IPS-20b (cell line): ENCODE measurements around the gene ST3GAL3.

ENCODE experiments used
- H3K27ac ChIP-seq: one replicate; pipeline ENCODE4 v1.5.1; 2013; ENCODE audit warnings: low read length
- H3K27me3 ChIP-seq: 2 replicates; pipeline ENCODE4 v1.6.1; 2013; ENCODE audit warnings: mild to moderate bottlenecking, low read length, inconsistent platforms; ENCODE audit not compliant: insufficient read depth
- H3K36me3 ChIP-seq: 2 replicates; pipeline ENCODE4 v1.6.1; 2013; ENCODE audit warnings: low read depth, mild to moderate bottlenecking, inconsistent platforms, low read length, moderate library complexity; ENCODE audit not compliant: insufficient read depth
- H3K4me1 ChIP-seq: 2 replicates; pipeline ENCODE4 v1.6.1; 2013; ENCODE audit warnings: mild to moderate bottlenecking, control low read depth, inconsistent platforms, low read length, moderate library complexity; ENCODE audit not compliant: insufficient read depth
- H3K4me3 ChIP-seq: 2 replicates; pipeline ENCODE4 v1.5.1; 2013; ENCODE audit warnings: mild to moderate bottlenecking, low read length, inconsistent platforms
- H3K9ac ChIP-seq: 2 replicates; pipeline ENCODE4 v1.6.1; 2013; ENCODE audit warnings: low read depth, mild to moderate bottlenecking, inconsistent platforms, low read length, moderate library complexity
- H3K9me3 ChIP-seq: 2 replicates; pipeline ENCODE4 v1.6.1; 2013; ENCODE audit warnings: mild to moderate bottlenecking, low read depth, low read length, inconsistent platforms; ENCODE audit not compliant: insufficient read depth

The ST3GAL3 gene

GRCh38 chr1:43878440-43878839 is 171.1 kb downstream of the ST3GAL3 start:
- Histone ChIP-seq H3K36me3 (no peaks in the 10 kb centered on the region), H3K9ac (no peak overlapping the region), H3K4me1 (no peaks in the 10 kb centered on the region), H3K9me3 (no peaks in the 10 kb centered on the region), H3K4me3 (no peak overlapping the region), H3K27me3 (no peaks in the 10 kb centered on the region), H3K27ac (no peak overlapping the region)

GRCh38 chr1:43878854-43879253 is 171.5 kb downstream of the ST3GAL3 start:
- no peaks in the 10 kb centered on the region for H3K36me3 ChIP-seq
- no peak overlapping the region for H3K9ac ChIP-seq
- no peaks in the 10 kb centered on the region for H3K27me3 ChIP-seq
- H3K27ac ChIP-seq = no peak overlapping the region
- H3K4me3 ChIP-seq = no peak overlapping the region
- H3K4me1 ChIP-seq = no peaks in the 10 kb centered on the region
- no peaks in the 10 kb centered on the region for H3K9me3 ChIP-seq

GRCh38 chr1:43879414-43879813 is 172.1 kb downstream of the ST3GAL3 start:
- Histone ChIP-seq H3K4me3 (no peak overlapping the region), H3K27ac (no peak overlapping the region), H3K36me3 (no peaks in the 10 kb centered on the region), H3K27me3 (no peaks in the 10 kb centered on the region), H3K9me3 (no peaks in the 10 kb centered on the region), H3K9ac (no peak overlapping the region), H3K4me1 (no peaks in the 10 kb centered on the region)

- Histone ChIP-seq H3K4me1 (peaks cover 3% of the 10 kb centered on the region; the same call in 1 of the 2 replicates), H3K27ac (no peak overlapping the region)
Observed at GRCh38 chr1:43879996-43880395, 172.7 kb downstream of the ST3GAL3 start.

GRCh38 chr1:43880604-43881003 is 173.3 kb downstream of the ST3GAL3 start:
- Histone ChIP-seq H3K4me1 (peaks cover 7% of the 10 kb centered on the region; the same call in 1 of the 2 replicates), H3K4me3 (no peak overlapping the region), H3K36me3 (no peaks in the 10 kb centered on the region), H3K9me3 (no peaks in the 10 kb centered on the region), H3K27me3 (no peaks in the 10 kb centered on the region), H3K9ac (no peak overlapping the region), H3K27ac (no peak overlapping the region)

More at GRCh38 chr1:43879996-43880395, 172.7 kb downstream of the ST3GAL3 start:
- no peaks in the 10 kb centered on the region for H3K9me3 ChIP-seq
- no peak overlapping the region for H3K4me3 ChIP-seq
- H3K36me3 ChIP-seq = no peaks in the 10 kb centered on the region
- H3K27me3 ChIP-seq = no peaks in the 10 kb centered on the region
- no peak overlapping the region for H3K9ac ChIP-seq

- Histone ChIP-seq H3K27me3 (no peaks in the 10 kb centered on the region), H3K4me3 (no peak overlapping the region), H3K4me1 (peaks cover 10% of the 10 kb centered on the region; the same call in 1 of the 2 replicates), H3K9me3 (no peaks in the 10 kb centered on the region), H3K36me3 (no peaks in the 10 kb centered on the region), H3K27ac (no peak overlapping the region), H3K9ac (no peak overlapping the region)
Observed at GRCh38 chr1:43881415-43881814, 174.1 kb downstream of the ST3GAL3 start.

GRCh38 chr1:43882763-43883162 is 175.4 kb downstream of the ST3GAL3 start:
- H3K4me3 ChIP-seq = no peak overlapping the region
- no peaks in the 10 kb centered on the region for H3K9me3 ChIP-seq
- peaks cover 13% of the 10 kb centered on the region; the same call in 1 of the 2 replicates for H3K4me1 ChIP-seq
- no peaks in the 10 kb centered on the region for H3K27me3 ChIP-seq
- no peak overlapping the region for H3K9ac ChIP-seq
- no peak overlapping the region for H3K27ac ChIP-seq
- no peaks in the 10 kb centered on the region for H3K36me3 ChIP-seq

GRCh38 chr1:43883321-43883720 is 176.0 kb downstream of the ST3GAL3 start:
- H3K36me3 ChIP-seq = no peaks in the 10 kb centered on the region
- H3K9me3 ChIP-seq = no peaks in the 10 kb centered on the region
- H3K9ac ChIP-seq = no peak overlapping the region
- no peak overlapping the region for H3K27ac ChIP-seq
- H3K4me1 ChIP-seq = peaks cover 18% of the 10 kb centered on the region; the same call in 1 of the 2 replicates
- no peaks in the 10 kb centered on the region for H3K27me3 ChIP-seq
- H3K4me3 ChIP-seq = no peak overlapping the region

- no peaks in the 10 kb centered on the region for H3K9me3 ChIP-seq
- no peaks in the 10 kb centered on the region for H3K27me3 ChIP-seq
- no peak overlapping the region; the same call in 1 of the 2 replicates for H3K4me3 ChIP-seq
- H3K9ac ChIP-seq = peak overlapping the region; percentile 21; the same call in 1 of the 2 replicates
- no peaks in the 10 kb centered on the region for H3K36me3 ChIP-seq
- peaks cover 22% of the 10 kb centered on the region; the same call in 1 of the 2 replicates for H3K4me1 ChIP-seq
- no peak overlapping the region for H3K27ac ChIP-seq
Observed at GRCh38 chr1:43885279-43885801, 178.0 kb downstream of the ST3GAL3 start.

GRCh38 chr1:43887748-43888147 is 180.4 kb downstream of the ST3GAL3 start:
- peak overlapping the region; percentile 7 for H3K27ac ChIP-seq
- peak overlapping the region; percentile 10; the same call in 1 of the 2 replicates for H3K4me3 ChIP-seq
- H3K9ac ChIP-seq = 0 out of 2 replicates have a peak overlapping the region, but pooled peaks have one; percentile 28
- no peaks in the 10 kb centered on the region for H3K27me3 ChIP-seq
- no peaks in the 10 kb centered on the region for H3K9me3 ChIP-seq
- peaks cover 22% of the 10 kb centered on the region; the same call in 1 of the 2 replicates for H3K4me1 ChIP-seq
- H3K36me3 ChIP-seq = no peaks in the 10 kb centered on the region

GRCh38 chr1:43890815-43891214 is 183.5 kb downstream of the ST3GAL3 start:
- no peak overlapping the region for H3K9ac ChIP-seq
- H3K27me3 ChIP-seq = no peaks in the 10 kb centered on the region
- H3K36me3 ChIP-seq = no peaks in the 10 kb centered on the region
- H3K4me3 ChIP-seq = no peak overlapping the region
- no peak overlapping the region for H3K27ac ChIP-seq
- H3K9me3 ChIP-seq = no peaks in the 10 kb centered on the region
- peaks cover 17% of the 10 kb centered on the region for H3K4me1 ChIP-seq

- Histone ChIP-seq H3K9me3 (no peaks in the 10 kb centered on the region), H3K4me1 (peaks cover 11% of the 10 kb centered on the region), H3K36me3 (no peaks in the 10 kb centered on the region)
Observed at GRCh38 chr1:43893006-43893405, 185.7 kb downstream of the ST3GAL3 start.

More at GRCh38 chr1:43893006-43893405, 185.7 kb downstream of the ST3GAL3 start:
- no peak overlapping the region for H3K4me3 ChIP-seq
- H3K27me3 ChIP-seq = no peaks in the 10 kb centered on the region
- H3K27ac ChIP-seq = no peak overlapping the region
- no peak overlapping the region for H3K9ac ChIP-seq
